Activated T-cell treated with anti-CD3 and anti-CD28 coated beads, Interleukin-2, amount 50 U/mL, for 24 hours (primary cell): ENCODE results near the gene MLLT1.

Experiments
- DNase-seq: peaks from one replicate; pipeline ENCODE4 v3.0.0-alpha.2; 2020
- H3K27ac Mint-ChIP-seq: 2 replicates; pipeline ENCODE4 v1.8.0; 2020; ENCODE audit warnings: mild to moderate bottlenecking, mixed read lengths
- H3K27me3 Mint-ChIP-seq: 2 replicates; pipeline ENCODE4 v1.8.0; 2020; ENCODE audit warnings: mixed read lengths
- H3K36me3 Mint-ChIP-seq: 2 replicates; pipeline ENCODE4 v1.8.0; 2020; ENCODE audit warnings: low read depth, mixed read lengths
- H3K4me1 Mint-ChIP-seq: 2 replicates; pipeline ENCODE4 v1.8.0; 2020; ENCODE audit warnings: low read depth, mixed read lengths
- H3K4me3 Mint-ChIP-seq: 2 replicates; pipeline ENCODE4 v1.8.0; 2020; ENCODE audit warnings: mild to moderate bottlenecking, moderate library complexity, mixed read lengths
- H3K9me3 Mint-ChIP-seq: 2 replicates; pipeline ENCODE4 v1.8.0; 2020; ENCODE audit warnings: mixed read lengths

MLLT1 gene

DNA sequence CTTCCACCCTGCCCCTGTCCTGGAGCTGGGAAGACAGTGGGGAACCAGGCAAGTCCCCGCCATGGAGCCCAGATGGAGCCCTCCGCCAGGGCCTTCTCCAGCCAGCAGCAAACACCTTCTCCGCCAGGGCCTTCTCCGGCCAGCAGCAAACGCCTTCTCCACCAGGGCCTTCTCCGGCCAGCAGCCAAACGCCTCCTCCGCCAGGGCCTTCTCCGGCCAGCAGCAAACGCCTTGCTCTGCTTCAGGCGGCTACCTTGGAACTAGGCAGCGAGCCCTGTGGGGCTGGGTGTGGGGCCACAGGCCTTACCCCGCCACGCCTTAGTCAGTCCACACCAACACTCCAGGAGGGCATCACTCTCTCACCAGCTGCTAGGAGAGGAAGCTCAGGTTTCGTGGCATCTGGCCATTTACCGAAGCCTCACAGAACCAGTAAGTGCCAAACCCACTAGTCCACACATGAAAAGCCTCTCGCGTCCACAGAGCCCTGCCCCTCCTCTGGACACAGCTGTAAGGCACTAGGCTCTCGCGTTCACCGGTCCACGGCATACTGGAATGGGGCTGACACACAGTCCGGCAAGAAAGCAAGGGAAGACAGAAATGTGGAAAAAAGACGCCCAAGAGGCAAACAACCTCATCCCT, 41.0 kb downstream of the MLLT1 start:
- peaks cover 65% of the 10 kb centered on the region for H3K4me1 Mint-ChIP-seq
- H3K27me3 Mint-ChIP-seq: no peaks in the 10 kb centered on the region
- no peaks in the 10 kb centered on the region for H3K9me3 Mint-ChIP-seq
- peak overlapping the region; percentile 82 for H3K27ac Mint-ChIP-seq
- H3K36me3 Mint-ChIP-seq: peaks cover 27% of the 10 kb centered on the region
- no peak overlapping the region for H3K4me3 Mint-ChIP-seq
- no peak for DNase-seq

DNA sequence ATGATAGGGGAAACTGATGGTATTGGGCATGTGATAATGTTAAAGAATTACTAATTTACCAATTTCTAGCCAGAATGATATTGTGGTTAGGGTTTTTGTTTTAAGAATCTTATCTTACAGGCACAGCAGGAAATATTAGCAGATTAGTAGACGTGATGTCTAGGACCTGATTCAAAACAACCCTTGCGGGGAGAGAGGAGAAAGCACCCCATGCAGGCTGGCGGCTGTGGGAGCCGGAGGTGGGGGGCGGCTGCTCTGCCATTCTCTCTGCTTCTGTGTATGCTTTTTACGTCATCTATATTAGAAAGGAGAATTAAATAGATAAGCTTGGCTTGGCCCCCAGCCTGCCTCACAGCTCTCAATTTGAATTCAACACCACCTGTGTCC, 41.5 kb downstream of the MLLT1 start:
- peaks cover 60% of the 10 kb centered on the region for H3K4me1 Mint-ChIP-seq
- H3K27me3 Mint-ChIP-seq: no peaks in the 10 kb centered on the region
- no peak for DNase-seq
- no peak overlapping the region for H3K4me3 Mint-ChIP-seq
- H3K36me3 Mint-ChIP-seq: peaks cover 27% of the 10 kb centered on the region
- H3K27ac Mint-ChIP-seq: peak overlapping the region; percentile 60
- no peaks in the 10 kb centered on the region for H3K9me3 Mint-ChIP-seq

DNA sequence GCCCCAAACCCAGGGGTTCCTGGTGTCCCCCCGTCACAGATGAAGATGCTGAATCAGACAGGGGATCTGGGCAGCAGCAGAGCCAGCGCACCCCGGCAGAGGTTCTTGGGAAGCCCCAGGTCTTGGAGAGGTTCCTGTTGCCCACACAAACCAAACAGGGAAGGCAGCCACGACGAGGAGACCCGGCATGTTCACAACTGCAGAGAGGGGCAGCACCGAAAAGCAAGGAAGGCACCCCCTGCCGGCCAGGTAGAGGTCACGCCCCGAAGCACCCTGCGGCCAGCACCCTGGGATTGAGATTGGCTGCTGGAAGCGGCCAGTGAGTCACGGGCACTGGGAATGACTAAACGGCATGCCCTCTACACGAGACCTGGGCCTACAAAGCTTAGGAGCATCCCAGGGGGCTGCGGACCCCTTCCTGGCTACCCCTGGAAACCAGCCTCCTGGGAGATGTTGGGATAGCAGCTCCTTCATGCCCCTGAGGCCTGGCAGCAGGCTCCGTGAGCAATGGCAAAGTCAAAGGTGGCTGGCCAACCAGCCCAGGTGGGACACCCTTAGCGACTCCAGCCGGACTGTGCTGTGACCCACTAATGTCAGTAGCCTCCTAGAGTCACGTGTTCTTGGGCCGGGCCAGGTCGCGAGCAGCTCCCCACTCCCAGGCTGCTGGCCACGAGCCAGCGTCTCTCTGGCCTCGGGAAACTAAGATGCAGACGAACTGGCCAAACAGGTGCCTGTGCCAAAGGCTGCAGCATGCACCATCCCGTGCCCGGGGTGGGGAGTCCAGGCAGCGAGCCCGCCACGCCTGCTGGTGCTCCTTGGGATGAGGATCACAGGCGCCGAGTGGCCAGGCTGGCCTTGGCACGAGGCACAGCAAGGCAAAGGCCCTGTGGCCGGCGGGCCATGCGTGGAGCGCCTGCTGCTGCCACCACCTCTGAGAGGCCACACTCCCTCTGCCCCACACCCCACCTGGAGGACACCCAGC, 43.2 kb downstream of the MLLT1 start:
- Mint-ChIP-seq H3K36me3 (peaks cover 28% of the 10 kb centered on the region), H3K27ac (peak overlapping the region; percentile 26), H3K9me3 (no peaks in the 10 kb centered on the region), H3K27me3 (no peaks in the 10 kb centered on the region), H3K4me3 (no peak overlapping the region), H3K4me1 (peaks cover 61% of the 10 kb centered on the region)
- no peak for DNase-seq

GRCh38 chr19:6235031-6235951, 44.5 kb downstream of the MLLT1 start:
- H3K27me3 Mint-ChIP-seq: no peaks in the 10 kb centered on the region
- H3K4me1 Mint-ChIP-seq: peaks cover 55% of the 10 kb centered on the region
- no peak overlapping the region for H3K4me3 Mint-ChIP-seq
- H3K36me3 Mint-ChIP-seq: peaks cover 37% of the 10 kb centered on the region
- DNase-seq: no peak
- H3K27ac Mint-ChIP-seq: peak overlapping the region; percentile 26
- no peaks in the 10 kb centered on the region for H3K9me3 Mint-ChIP-seq

- no peaks in the 10 kb centered on the region for H3K27me3 Mint-ChIP-seq
- H3K4me3 Mint-ChIP-seq: no peak overlapping the region
- no peaks in the 10 kb centered on the region for H3K9me3 Mint-ChIP-seq
- DNase-seq: no peak
- peaks cover 49% of the 10 kb centered on the region for H3K4me1 Mint-ChIP-seq
- H3K36me3 Mint-ChIP-seq: peaks cover 41% of the 10 kb centered on the region
- peak overlapping the region; percentile 2 for H3K27ac Mint-ChIP-seq
Measured at GRCh38 chr19:6234527-6234926, 45.2 kb downstream of the MLLT1 start.

DNA sequence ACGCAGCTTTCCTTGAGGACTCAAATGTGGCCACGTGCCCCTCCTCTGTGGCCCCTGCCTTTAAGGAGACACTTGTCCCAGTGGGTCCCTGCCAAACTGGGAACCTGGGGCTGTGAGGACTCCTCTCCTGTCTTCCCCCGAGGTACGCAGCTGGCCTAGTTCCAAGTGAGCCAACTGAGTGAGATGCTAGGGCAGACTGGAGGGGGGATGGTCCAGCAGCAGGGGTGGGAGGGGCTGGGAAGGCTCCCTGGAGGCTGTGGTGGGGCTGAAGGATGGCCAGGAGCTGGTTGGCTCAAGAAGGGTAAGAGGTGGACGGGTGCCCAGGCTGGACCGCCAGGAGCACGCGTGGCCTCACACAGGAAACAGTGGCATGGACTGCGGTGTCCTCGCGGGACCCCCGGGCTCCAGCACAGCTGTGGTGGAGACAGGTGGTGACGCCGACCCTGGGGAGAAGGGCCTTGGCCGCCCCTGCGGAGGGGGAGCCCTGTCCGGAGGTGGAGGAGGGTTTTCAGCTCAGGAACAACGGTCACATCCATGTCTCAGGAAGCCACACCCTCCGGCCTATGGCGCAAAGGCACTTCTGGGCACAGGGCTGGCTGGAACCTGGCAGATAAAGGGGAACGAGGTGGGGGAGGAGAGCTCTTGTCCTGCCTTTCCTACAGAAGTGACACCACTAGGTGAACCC, 45.8 kb downstream of the MLLT1 start:
- Mint-ChIP-seq H3K27ac (peak overlapping the region; percentile 2), H3K9me3 (no peaks in the 10 kb centered on the region), H3K27me3 (no peaks in the 10 kb centered on the region), H3K4me3 (no peak overlapping the region), H3K36me3 (peaks cover 42% of the 10 kb centered on the region), H3K4me1 (peaks cover 44% of the 10 kb centered on the region)
- DNase-seq: no peak

GRCh38 chr19:6233056-6233826, 46.5 kb downstream of the MLLT1 start:
- Mint-ChIP-seq H3K27me3 (no peaks in the 10 kb centered on the region), H3K36me3 (peaks cover 40% of the 10 kb centered on the region), H3K27ac (no peak overlapping the region), H3K4me1 (peaks cover 36% of the 10 kb centered on the region), H3K4me3 (no peak overlapping the region), H3K9me3 (no peaks in the 10 kb centered on the region)
- no peak for DNase-seq

DNA sequence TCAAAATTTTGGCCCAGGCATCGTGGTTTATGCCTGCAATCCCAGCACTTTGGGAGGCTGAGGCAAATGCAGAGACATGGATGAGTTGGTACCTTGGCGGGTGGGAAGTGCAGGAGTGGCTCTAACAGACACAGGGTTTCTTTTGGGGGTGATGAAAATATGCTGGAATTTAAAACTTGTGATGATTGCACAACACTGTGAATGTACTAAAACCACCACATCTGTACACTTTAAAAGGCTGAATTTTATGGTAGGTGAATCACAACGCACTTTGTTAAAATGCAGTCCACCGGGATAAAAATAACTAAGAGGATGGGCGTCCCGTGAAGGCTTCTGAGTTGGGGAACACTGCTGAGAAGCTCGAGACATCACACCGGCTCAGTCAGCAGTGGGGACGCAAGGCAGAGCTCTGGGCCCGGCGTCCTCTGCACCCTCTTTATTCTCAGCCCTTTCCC, 47.1 kb downstream of the MLLT1 start:
- peaks cover 42% of the 10 kb centered on the region for H3K36me3 Mint-ChIP-seq
- H3K9me3 Mint-ChIP-seq: no peaks in the 10 kb centered on the region
- H3K27ac Mint-ChIP-seq: no peak overlapping the region
- no peak for DNase-seq
- H3K4me3 Mint-ChIP-seq: no peak overlapping the region
- H3K4me1 Mint-ChIP-seq: peaks cover 30% of the 10 kb centered on the region
- H3K27me3 Mint-ChIP-seq: no peaks in the 10 kb centered on the region

DNA sequence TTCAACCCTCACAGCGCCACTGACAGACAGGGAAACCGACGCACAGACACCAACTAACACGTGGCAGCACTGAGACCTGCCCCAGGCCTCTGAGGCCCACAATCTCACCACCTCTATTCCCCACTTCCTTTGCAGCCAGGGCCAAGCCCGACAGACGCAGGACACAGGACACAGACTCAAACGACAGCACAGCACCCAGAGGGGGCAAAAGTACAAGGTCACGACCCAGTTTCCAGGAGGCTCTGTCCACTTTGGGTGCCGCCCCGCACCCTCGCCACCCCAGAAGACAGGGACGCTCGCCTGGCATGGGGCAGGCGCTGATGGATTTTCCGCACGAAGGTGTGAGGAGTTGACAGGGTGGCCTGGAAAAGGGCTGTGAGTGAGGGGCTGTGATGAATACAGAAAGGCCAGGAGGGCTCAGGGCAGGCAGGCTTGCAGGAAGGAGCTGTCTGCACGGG, 48.8 kb downstream of the MLLT1 start:
- no peak for DNase-seq
- no peak overlapping the region for H3K4me3 Mint-ChIP-seq
- H3K36me3 Mint-ChIP-seq: peaks cover 58% of the 10 kb centered on the region
- peak overlapping the region; percentile 39 for H3K27ac Mint-ChIP-seq
- no peaks in the 10 kb centered on the region for H3K27me3 Mint-ChIP-seq
- no peaks in the 10 kb centered on the region for H3K9me3 Mint-ChIP-seq
- peaks cover 27% of the 10 kb centered on the region for H3K4me1 Mint-ChIP-seq

- no peaks in the 10 kb centered on the region for H3K9me3 Mint-ChIP-seq
- H3K4me3 Mint-ChIP-seq: no peak overlapping the region
- H3K36me3 Mint-ChIP-seq: peaks cover 64% of the 10 kb centered on the region
- H3K4me1 Mint-ChIP-seq: peaks cover 18% of the 10 kb centered on the region
- H3K27me3 Mint-ChIP-seq: no peaks in the 10 kb centered on the region
- no peak overlapping the region for H3K27ac Mint-ChIP-seq
- DNase-seq: no peak
Measured at GRCh38 chr19:6229951-6230712, 49.6 kb downstream of the MLLT1 start.

DNA sequence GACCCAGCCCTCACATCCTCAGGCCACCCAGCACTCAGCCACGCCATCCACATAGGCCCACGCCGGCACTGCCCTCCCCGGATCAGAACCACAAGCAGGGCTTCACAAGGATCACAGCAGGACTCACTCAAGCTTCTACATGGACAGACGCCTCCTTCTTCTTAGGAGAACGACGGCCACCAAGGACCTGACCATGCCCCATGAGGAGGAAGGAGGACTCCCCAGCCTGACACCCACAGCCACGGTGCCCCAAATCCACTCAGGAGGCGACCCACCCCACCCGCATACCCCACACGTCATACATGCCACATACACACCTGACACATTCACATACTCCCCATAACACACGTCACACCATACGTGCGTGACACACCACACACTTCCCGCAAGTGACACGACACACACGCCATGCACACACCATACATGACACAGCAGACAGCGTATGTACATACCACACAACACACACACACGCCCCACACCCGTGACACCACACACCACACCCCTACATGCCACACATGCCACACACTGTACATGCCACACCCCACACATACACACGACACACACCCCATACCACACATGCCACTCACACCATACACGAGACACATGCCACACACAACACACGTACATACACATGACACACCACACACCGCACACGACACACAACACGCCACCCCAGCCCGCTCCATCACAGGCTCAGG, 50.4 kb downstream of the MLLT1 start:
- H3K4me1 Mint-ChIP-seq: peaks cover 11% of the 10 kb centered on the region
- no peak for DNase-seq
- H3K36me3 Mint-ChIP-seq: peaks cover 69% of the 10 kb centered on the region
- no peaks in the 10 kb centered on the region for H3K27me3 Mint-ChIP-seq
- no peak overlapping the region for H3K4me3 Mint-ChIP-seq
- H3K9me3 Mint-ChIP-seq: no peaks in the 10 kb centered on the region
- peak overlapping the region; percentile 1 for H3K27ac Mint-ChIP-seq

- Mint-ChIP-seq H3K36me3 (peaks cover 76% of the 10 kb centered on the region), H3K9me3 (no peaks in the 10 kb centered on the region), H3K4me1 (peaks cover 9% of the 10 kb centered on the region), H3K27me3 (no peaks in the 10 kb centered on the region), H3K27ac (no peak overlapping the region), H3K4me3 (no peak overlapping the region)
- DNase-seq: no peak
Measured at GRCh38 chr19:6228551-6229215, 51.1 kb downstream of the MLLT1 start.
